Spleen (tissue), 11 donors: ENCODE results near the gene GRIK3. TPM values are rescaled to one million over a fixed set of nuclear protein-coding genes. Genes with fewer than 3 reads are reported as not detected.

Experiments
- DNase-seq: peaks from one replicate; pipeline ENCODE4 v3.0.0-alpha.2; 2020
- H3K27ac ChIP-seq, 8 donors: fragments of 200-600 bp; sonication (generic) in 7 of 8; 1 replicate in 4 of 8; 2 replicates in 4 of 8; pipeline versions ENCODE4 v1.5.0 to v1.8.0; 2016 to 2021; ENCODE audit warnings: inconsistent platforms in 4 of 8, mild to moderate bottlenecking in 4 of 8, moderate library complexity in 1 of 8
- H3K27me3 ChIP-seq, 7 donors: fragments of 200-600 bp; sonication (generic) in 6 of 7; replicated peaks in 1 of 7; 1 replicate in 4 of 7; 2 replicates in 3 of 7; pipeline versions ENCODE4 v1.5.0 to v1.8.0; 2016 to 2021; ENCODE audit warnings: inconsistent platforms in 3 of 7, mild to moderate bottlenecking in 1 of 7
- H3K36me3 ChIP-seq, 6 donors: fragments of 200-600 bp; sonication (generic) in 5 of 6; 1 replicate in 4 of 6; 2 replicates in 2 of 6; pipeline versions ENCODE4 v1.5.0 to v1.8.0; 2016 to 2021; ENCODE audit warnings: inconsistent platforms in 2 of 6
- H3K4me1 ChIP-seq, 6 donors: fragments of 200-600 bp; sonication (generic) in 5 of 6; 1 replicate in 3 of 6; 2 replicates in 3 of 6; pipeline versions ENCODE4 v1.5.0 to v1.8.0; 2016 to 2021; ENCODE audit warnings: inconsistent platforms in 3 of 6
- H3K4me3 ChIP-seq, 8 donors: fragments of 200-600 bp; sonication (generic) in 7 of 8; 1 replicate in 4 of 8; 2 replicates in 4 of 8; pipeline versions ENCODE4 v1.5.0 to v1.8.0; 2016 to 2021; ENCODE audit warnings: inconsistent platforms in 4 of 8, mild to moderate bottlenecking in 4 of 8, moderate library complexity in 2 of 8
- H3K9me3 ChIP-seq, 8 donors: fragments of 200-600 bp; sonication (generic) in 7 of 8; 1 replicate in 4 of 8; 2 replicates in 4 of 8; pipeline versions ENCODE4 v1.5.0 to v1.8.0; 2016 to 2021; ENCODE audit warnings: inconsistent platforms in 4 of 8
- POLR2A ChIP-seq, 3 donors: fragments of 450-650 bp; IDR thresholded peaks; one replicate each; pipeline ENCODE4 v1.5.1; 2017; ENCODE audit warnings: antibody characterized with exemption in 3 of 3, mild to moderate bottlenecking in 1 of 3
- POLR2AphosphoS5 ChIP-seq, 3 donors: sonication (generic); formaldehyde crosslinking; IDR thresholded peaks; one replicate each; pipeline ENCODE4 v1.5.1; 2017; ENCODE audit warnings: antibody characterized with exemption in 3 of 3
- WGBS, 5 donors: extraction: QIAGEN DNeasy Blood & Tissue Kit in 3 of 5; methylation state at CpG; one replicate each; pipeline versions ENCODE4 v1.1.5 to v1.1.7; 2013 to 2018; 5-methylcytosine and 5-hydroxymethylcytosine counted together
- intact Hi-C: fragments of 100-400 bp; cut with DNase I; formaldehyde crosslinking; loops from one replicate; pipeline ENCODE4 v1.15.0; 2023; ENCODE audit warnings: low total_unique reads
- polyA plus RNA-seq, 3 donors: library from polyadenylated mRNA; stranded (reverse); fragments of 200-250 nt; gene quantifications; one replicate each; pipeline ENCODE4 v1.2.1, GENCODE V29; 2013
- total RNA-seq, 7 donors: library from RNA; depleted of rRNA in 3 of 7; stranded (reverse); fragments of >200 nt in 3 of 7; fragmentation: NEBNext Ultra II Directional in 4 of 7; extraction: Animal tissue kit (Norgen Biotek cat#: 25700) in 4 of 7; gene quantifications; one replicate each; pipeline versions ENCODE4 v1.1.0 to v1.2.1, GENCODE V29; 2016 to 2021
- TF ChIP-seq, protein P1 (sequence below), 11 experiments: fragments of 200-600 bp in 7 of 11; fragments of 450-650 bp in 4 of 11; sonication (generic) in 4 of 11; IDR thresholded peaks in 8 of 11; conservative IDR thresholded peaks in 3 of 11; 1 replicate in 7 of 11; 2 replicates in 4 of 11; pipeline versions ENCODE4 v1.4.0 to v1.8.0; 2016 to 2021; ENCODE audit warnings: antibody characterized with exemption in 11 of 11, inconsistent platforms in 4 of 11, mild to moderate bottlenecking in 1 of 11
- donor health status: healthy with polysubstance abuse.
- donor health status: DM: no; HTN: no; CAD: no; lungs with moderate emphysema.
- donor health status: DM: no; HTN: no; CAD: no.
- donor health status: Bipolar disorder and iron deficiency.
- donor health status: healthy.
- donor health status: DM: no; HTN: no; CAD: no.
- donor health status: DM: yes; HTN: yes; CAD: no.

GRIK3 gene
- total and polyA plus RNA-seq, 10 donors = 0.09 to 0.74 (median 0.19) TPM

DNA sequence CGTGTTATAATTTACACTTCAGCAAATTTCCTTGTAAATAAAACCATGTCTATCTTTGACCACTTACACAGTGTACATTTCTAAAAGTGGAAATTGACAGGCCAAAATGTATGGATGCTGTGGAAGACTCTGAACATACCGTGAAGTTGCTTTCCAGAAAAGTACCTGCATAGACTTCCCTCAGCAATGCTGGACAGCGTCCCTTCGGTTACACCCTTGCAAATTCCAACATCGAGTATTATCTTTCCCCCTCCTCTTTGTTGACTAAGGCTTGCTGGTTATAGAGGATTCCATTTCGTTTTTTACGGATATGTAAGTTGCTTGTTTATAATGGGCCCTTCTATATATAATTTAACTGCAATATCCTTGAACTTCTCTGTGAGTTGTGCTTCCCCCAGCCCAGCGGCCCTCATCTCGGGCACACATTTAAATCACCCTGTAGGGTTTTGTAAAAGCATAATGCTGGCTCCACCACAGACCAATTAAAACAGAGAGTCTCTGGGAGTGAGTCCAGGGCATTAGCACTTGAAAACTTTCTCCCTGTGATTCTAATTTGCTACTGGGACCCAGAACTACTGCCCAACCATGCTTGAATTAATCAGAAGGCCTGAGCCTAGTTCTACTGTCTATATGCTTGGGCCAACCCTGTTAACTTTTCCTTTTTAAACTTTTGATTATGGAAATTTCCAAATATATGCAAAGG lies 230.3 kb downstream of the GRIK3 start:
- TF ChIP-seq POLR2AphosphoS5 (IDR thresholded peaks at IDR 0.05) (no peak), POLR2A (IDR thresholded peaks at IDR 0.05) (no peak)
- TF ChIP-seq, protein P1, sequence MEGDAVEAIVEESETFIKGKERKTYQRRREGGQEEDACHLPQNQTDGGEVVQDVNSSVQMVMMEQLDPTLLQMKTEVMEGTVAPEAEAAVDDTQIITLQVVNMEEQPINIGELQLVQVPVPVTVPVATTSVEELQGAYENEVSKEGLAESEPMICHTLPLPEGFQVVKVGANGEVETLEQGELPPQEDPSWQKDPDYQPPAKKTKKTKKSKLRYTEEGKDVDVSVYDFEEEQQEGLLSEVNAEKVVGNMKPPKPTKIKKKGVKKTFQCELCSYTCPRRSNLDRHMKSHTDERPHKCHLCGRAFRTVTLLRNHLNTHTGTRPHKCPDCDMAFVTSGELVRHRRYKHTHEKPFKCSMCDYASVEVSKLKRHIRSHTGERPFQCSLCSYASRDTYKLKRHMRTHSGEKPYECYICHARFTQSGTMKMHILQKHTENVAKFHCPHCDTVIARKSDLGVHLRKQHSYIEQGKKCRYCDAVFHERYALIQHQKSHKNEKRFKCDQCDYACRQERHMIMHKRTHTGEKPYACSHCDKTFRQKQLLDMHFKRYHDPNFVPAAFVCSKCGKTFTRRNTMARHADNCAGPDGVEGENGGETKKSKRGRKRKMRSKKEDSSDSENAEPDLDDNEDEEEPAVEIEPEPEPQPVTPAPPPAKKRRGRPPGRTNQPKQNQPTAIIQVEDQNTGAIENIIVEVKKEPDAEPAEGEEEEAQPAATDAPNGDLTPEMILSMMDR (IDR thresholded peaks at IDR 0.05 in 8 of 11, conservative IDR thresholded peaks at IDR 0.05 in 3 of 11) = no peak
- intact Hi-C loops = no loop called here
- peaks cover 0 to 38% (median 0%) of the 10 kb centered on the region in 7 donors for H3K27me3 ChIP-seq
- DNase-seq = no peak
- H3K4me1 ChIP-seq = peaks cover 0 to 10% (median 1%) of the 10 kb centered on the region in 6 donors
- no peaks in the 10 kb centered on the region for H3K36me3 ChIP-seq
- 71 to 80% (median 73%) methylated on average over 9 of the region's 9 CpGs for WGBS, 5 donors
- no peak overlapping the region for H3K27ac ChIP-seq
- H3K9me3 ChIP-seq = no peaks in the 10 kb centered on the region
- H3K4me3 ChIP-seq = no peak overlapping the region

DNA sequence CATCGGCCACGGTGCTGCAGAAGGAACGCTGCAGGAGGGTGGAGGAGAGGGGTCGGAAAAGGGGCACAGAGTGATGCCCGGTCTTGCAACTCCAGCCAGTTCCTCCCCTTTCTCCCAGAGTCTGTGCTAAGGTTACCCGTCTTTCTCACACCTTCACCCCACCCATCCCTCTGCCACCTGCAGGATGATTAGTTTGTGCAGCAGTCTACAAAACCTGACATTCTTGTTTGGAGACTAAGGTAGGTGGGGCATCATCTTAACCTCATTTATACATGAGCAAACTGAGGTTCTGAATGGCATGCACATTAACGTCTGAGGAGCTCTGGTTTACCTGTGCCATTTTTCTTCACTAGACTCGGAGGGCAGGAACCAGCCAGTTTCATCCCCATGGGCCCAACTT lies 232.3 kb downstream of the GRIK3 start:
- Histone ChIP-seq H3K36me3 (no peaks in the 10 kb centered on the region), H3K27me3 (peaks cover 0 to 29% (median 0%) of the 10 kb centered on the region in 7 donors), H3K4me3 (no peak overlapping the region), H3K4me1 (peaks cover 0 to 6% (median 1%) of the 10 kb centered on the region in 6 donors), H3K9me3 (no peaks in the 10 kb centered on the region), H3K27ac (no peak overlapping the region)
- 85 to 91% (median 89%) methylated on average over 8 of the region's 8 CpGs for WGBS, 5 donors
- intact Hi-C loops = no loop called here
- DNase-seq = no peak
- no peak for TF ChIP-seq POLR2A (IDR thresholded peaks at IDR 0.05)
- TF ChIP-seq POLR2AphosphoS5 (IDR thresholded peaks at IDR 0.05) = no peak
- TF ChIP-seq, protein P1 (IDR thresholded peaks at IDR 0.05 in 8 of 11, conservative IDR thresholded peaks at IDR 0.05 in 3 of 11) = no peak

DNA sequence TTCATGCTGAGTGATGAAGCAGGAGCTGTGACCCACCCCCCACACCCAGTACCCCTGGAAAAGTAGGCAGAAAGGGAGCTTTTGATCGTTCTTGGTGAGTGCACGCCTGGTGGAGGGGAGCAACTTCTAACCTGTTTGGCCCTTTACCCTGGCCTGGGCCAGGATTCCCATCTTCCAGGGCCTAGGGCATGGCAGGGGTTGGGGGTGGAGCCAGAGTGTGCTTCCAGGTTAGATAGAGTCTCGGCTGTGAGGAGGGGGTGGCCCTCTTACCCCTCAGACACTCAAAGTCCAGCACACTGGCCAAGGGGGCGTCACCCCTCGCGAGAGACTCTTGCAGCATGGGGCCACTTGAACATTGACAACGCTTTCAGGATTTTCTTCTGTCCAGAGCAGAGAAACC lies 236.6 kb downstream of the GRIK3 start:
- WGBS, 5 donors = 62 to 81% (median 74%) methylated on average over 6 to 7 of the region's 7 CpGs
- no peak for DNase-seq
- Histone ChIP-seq H3K36me3 (no peaks in the 10 kb centered on the region), H3K27ac (no peak overlapping the region), H3K4me3 (no peak overlapping the region), H3K27me3 (peaks cover 0 to 27% (median 0%) of the 10 kb centered on the region in 7 donors), H3K4me1 (peaks cover 0 to 5% (median 0%) of the 10 kb centered on the region in 6 donors), H3K9me3 (no peaks in the 10 kb centered on the region)
- intact Hi-C loops = no loop called here
- TF ChIP-seq POLR2AphosphoS5 (IDR thresholded peaks at IDR 0.05) = no peak
- TF ChIP-seq, protein P1 (IDR thresholded peaks at IDR 0.05 in 8 of 11, conservative IDR thresholded peaks at IDR 0.05 in 3 of 11) = no peak
- no peak for TF ChIP-seq POLR2A (IDR thresholded peaks at IDR 0.05)

DNA sequence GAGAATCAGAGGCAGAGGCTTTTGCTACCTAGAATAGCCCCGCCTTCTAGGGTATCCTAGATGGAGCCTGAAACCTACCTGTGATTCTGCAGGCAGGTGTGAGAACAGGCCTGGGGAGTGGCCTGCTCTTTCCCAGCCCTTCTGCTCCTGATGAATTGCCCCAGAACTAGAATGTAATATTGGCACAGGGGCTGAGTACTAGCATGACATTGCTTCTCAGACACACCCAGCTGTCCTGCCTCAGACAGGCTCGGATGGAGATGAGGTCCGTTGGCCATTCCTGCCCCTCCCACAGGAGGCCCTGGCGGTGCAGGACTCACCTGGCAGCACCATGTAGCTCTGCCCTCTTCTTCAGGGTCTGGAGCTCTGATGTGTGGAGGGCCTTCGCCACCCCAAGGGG lies 237.6 kb downstream of the GRIK3 start:
- Histone ChIP-seq H3K36me3 (no peaks in the 10 kb centered on the region), H3K4me3 (no peak overlapping the region), H3K9me3 (no peaks in the 10 kb centered on the region), H3K27me3 (peaks cover 0 to 28% (median 0%) of the 10 kb centered on the region in 7 donors), H3K4me1 (peaks cover 0 to 5% (median 0%) of the 10 kb centered on the region in 6 donors), H3K27ac (no peak overlapping the region)
- intact Hi-C loops = no loop called here
- DNase-seq = no peak
- WGBS, 5 donors = 71 to 83% (median 78%) methylated on average over 2 to 5 of the region's 5 CpGs
- TF ChIP-seq, protein P1 (IDR thresholded peaks at IDR 0.05 in 8 of 11, conservative IDR thresholded peaks at IDR 0.05 in 3 of 11) = no peak
- TF ChIP-seq POLR2A (IDR thresholded peaks at IDR 0.05) = no peak
- TF ChIP-seq POLR2AphosphoS5 (IDR thresholded peaks at IDR 0.05) = no peak
